IMR-90 (cell line): ENCODE results near the gene VMAC. TPM values are rescaled to one million over a fixed set of nuclear protein-coding genes. Genes with fewer than 3 reads are reported as not detected.
A peak's percentile ranks its signal among the peaks of the same experiment; 100 is the strongest.

ENCODE experiments used
- ATAC-seq: fragments of 200-7000 bp; cut with Tn5 transposase; 2 replicates; pipeline ENCODE4 v1.9.1; 2020; ENCODE audit warnings: low read depth, mild to moderate bottlenecking, moderate library complexity
- BruUV-seq: library from RNA; stranded (reverse); fragments of 400-500 nt; replicated peaks from 2 replicates; lab custom pipeline; 2021; lab: Mats Ljungman, UMichigan
- CTCF ChIA-PET: fragments of 300-600 bp; formaldehyde crosslinking; extraction: SDS; loops from one replicate; lab custom pipeline; 2021; ENCODE audit warnings: antibody characterized with exemption; lab: Yijun Ruan, JAX
- POLR2A ChIA-PET: fragments of 300-600 bp; sonication (Branson Sonifier 250); formaldehyde crosslinking; loops from one replicate; lab custom pipeline; 2022; ENCODE audit warnings: antibody characterized with exemption; ENCODE audit not compliant: unreplicated experiment; lab: Charles Lee
- DNase-seq: peaks from one replicate; pipeline ENCODE4 v3.0.0; 2013
- H2AFZ ChIP-seq: replicated peaks from 2 replicates; pipeline ENCODE3; 2013; ENCODE audit warnings: low read length, mild to moderate bottlenecking; ENCODE audit not compliant: poor library complexity
- H2AK5ac ChIP-seq: 2 replicates; pipeline ENCODE4 v1.6.1; 2013; ENCODE audit warnings: low read depth, low read length, inconsistent platforms
- H2AK9ac ChIP-seq: replicated peaks from 2 replicates; pipeline ENCODE3; 2013; ENCODE audit warnings: mild to moderate bottlenecking, low read depth, low read length, moderate library complexity; ENCODE audit not compliant: poor library complexity
- H2BK120ac ChIP-seq: 2 replicates; pipeline ENCODE4 v1.6.1; 2013; ENCODE audit warnings: low read depth, low read length, inconsistent platforms
- H2BK15ac ChIP-seq: 3 replicates; pipeline ENCODE4 v1.6.1; 2013; ENCODE audit warnings: low read depth, low read length, inconsistent platforms
- H2BK20ac ChIP-seq: 2 replicates; pipeline ENCODE4 v1.6.1; 2013; ENCODE audit warnings: low read depth, mild to moderate bottlenecking, inconsistent platforms, low read length, moderate library complexity
- H2BK5ac ChIP-seq: 2 replicates; pipeline ENCODE4 v1.6.1; 2013; ENCODE audit warnings: mild to moderate bottlenecking, low read depth, low read length, inconsistent platforms; ENCODE audit not compliant: poor library complexity, severe bottlenecking
- H3K14ac ChIP-seq: replicated peaks from 2 replicates; pipeline ENCODE4 v1.6.1; 2013; ENCODE audit warnings: low read depth, low read length, inconsistent platforms
- H3K18ac ChIP-seq: 2 replicates; pipeline ENCODE4 v1.6.1; 2013; ENCODE audit warnings: low read depth, low read length, control low read depth
- H3K23ac ChIP-seq: 2 replicates; pipeline ENCODE4 v1.6.1; 2013; ENCODE audit warnings: low read depth, low read length, inconsistent platforms
- H3K27ac ChIP-seq: 2 replicates; pipeline ENCODE4 v1.5.1; 2013; ENCODE audit warnings: mild to moderate bottlenecking, control low read depth, low read length; ENCODE audit not compliant: insufficient read depth
- H3K27me3 ChIP-seq: 2 replicates; pipeline ENCODE4 v1.6.1; 2013; ENCODE audit warnings: low read length; ENCODE audit not compliant: control insufficient read depth, insufficient read depth
- H3K36me3 ChIP-seq: 2 replicates; pipeline ENCODE4 v1.6.1; 2013; ENCODE audit warnings: low read length, mixed read lengths; ENCODE audit not compliant: control insufficient read depth, insufficient read depth
- H3K4ac ChIP-seq: 2 replicates; pipeline ENCODE4 v1.6.1; 2013; ENCODE audit warnings: low read depth, low read length, inconsistent platforms
- H3K4me1 ChIP-seq: 2 replicates; pipeline ENCODE4 v1.6.1; 2013; ENCODE audit warnings: low read length, mixed read lengths; ENCODE audit not compliant: control insufficient read depth, insufficient read depth
- H3K4me2 ChIP-seq: 2 replicates; pipeline ENCODE4 v1.6.1; 2013; ENCODE audit warnings: low read depth, mild to moderate bottlenecking, control low read depth, low read length, moderate library complexity
- H3K4me3 ChIP-seq: 2 replicates; pipeline ENCODE4 v1.5.1; 2013; ENCODE audit warnings: low read depth, mild to moderate bottlenecking, control low read depth, low read length, moderate library complexity; ENCODE audit not compliant: insufficient read depth
- H3K56ac ChIP-seq: 2 replicates; pipeline ENCODE4 v1.6.1; 2013; ENCODE audit warnings: low read length, inconsistent platforms; ENCODE audit not compliant: insufficient read depth; ENCODE audit errors: extremely low read depth
- H3K79me1 ChIP-seq, 2 experiments: 2 replicates each; pipeline ENCODE4 v1.6.1; 2013; ENCODE audit warnings: low read length in 2 of 2, inconsistent platforms in 1 of 2, low read depth in 1 of 2
- H3K9ac ChIP-seq: 2 replicates; pipeline ENCODE4 v1.6.1; 2013; ENCODE audit warnings: low read depth, low read length, control low read depth
- H3K9me1 ChIP-seq: 2 replicates; pipeline ENCODE4 v1.6.1; 2013; ENCODE audit warnings: low read length, inconsistent platforms; ENCODE audit not compliant: insufficient read depth
- H3K9me3 ChIP-seq: 2 replicates; pipeline ENCODE4 v1.6.1; 2013; ENCODE audit warnings: low read length; ENCODE audit not compliant: control insufficient read depth, insufficient read depth
- H4K20me1 ChIP-seq: 2 replicates; pipeline ENCODE4 v1.6.1; 2013; ENCODE audit warnings: low read length, inconsistent platforms; ENCODE audit not compliant: insufficient read depth
- H4K5ac ChIP-seq: 2 replicates; pipeline ENCODE4 v1.6.1; 2013; ENCODE audit warnings: mild to moderate bottlenecking, low read depth, low read length, control low read depth
- H4K8ac ChIP-seq, 2 experiments: 2 replicates each; pipeline ENCODE4 v1.6.1; 2013; ENCODE audit warnings: low read depth in 2 of 2, low read length in 2 of 2, control low read depth in 1 of 2, inconsistent platforms in 1 of 2
- H4K91ac ChIP-seq: 2 replicates; pipeline ENCODE4 v1.6.1; 2013; ENCODE audit warnings: low read depth, low read length, inconsistent platforms; ENCODE audit not compliant: insufficient read depth
- CHD1 ChIP-seq: IDR thresholded peaks from 2 replicates; pipeline ENCODE4 v1.6.1; 2012; ENCODE audit warnings: low read depth, low read length, improper control_type of control experiment
- FOS ChIP-seq: fragments of 150-350 bp; IDR thresholded peaks from 2 replicates; pipeline ENCODE4 v1.6.1; 2016; ENCODE audit warnings: low read depth, low read length
- MAFK ChIP-seq: IDR thresholded peaks from 2 replicates; pipeline ENCODE4 v1.6.1; 2012; ENCODE audit warnings: low read depth, low read length, improper control_type of control experiment
- MAZ ChIP-seq: IDR thresholded peaks from 2 replicates; pipeline ENCODE4 v1.6.1; 2012; ENCODE audit warnings: low read depth, mild to moderate bottlenecking, low read length, improper control_type of control experiment, moderate library complexity, borderline replicate concordance
- MXI1 ChIP-seq: IDR thresholded peaks from 2 replicates; pipeline ENCODE4 v1.6.1; 2012; ENCODE audit warnings: low read depth, mild to moderate bottlenecking, low read length, moderate library complexity, borderline replicate concordance
- NFE2L2 ChIP-seq: fragments of 150-350 bp; IDR thresholded peaks from 2 replicates; pipeline ENCODE4 v1.6.1; 2016; ENCODE audit warnings: low read depth, mild to moderate bottlenecking, low read length
- POLR2A ChIP-seq: IDR thresholded peaks from 2 replicates; pipeline ENCODE4 v1.6.1; 2012; ENCODE audit warnings: mild to moderate bottlenecking, low read depth, low read length
- RAD21 ChIP-seq: IDR thresholded peaks from 2 replicates; pipeline ENCODE4 v1.6.1; 2012; ENCODE audit warnings: low read length, improper control_type of control experiment
- RCOR1 ChIP-seq: IDR thresholded peaks from 2 replicates; pipeline ENCODE4 v1.6.1; 2012; ENCODE audit warnings: mild to moderate bottlenecking, low read length, improper control_type of control experiment; ENCODE audit not compliant: insufficient replicate concordance
- SMC3 ChIP-seq: fragments of 150-350 bp; IDR thresholded peaks from 2 replicates; pipeline ENCODE4 v1.6.1; 2016; ENCODE audit warnings: low read depth, mild to moderate bottlenecking, antibody characterized with exemption, low read length, moderate library complexity
- WGBS, 2 experiments: methylation state at CpG; one replicate each; pipeline versions ENCODE4 v1.1.5 to v1.1.7; 2013; ENCODE audit warnings: missing lambda C conversion rate in 2 of 2; ENCODE audit not compliant: insufficient read length in 1 of 2; ENCODE audit errors: extremely low coverage in 2 of 2; 5-methylcytosine and 5-hydroxymethylcytosine counted together
- dilution Hi-C: fragments of 300-500 bp; cut with HindIII; formaldehyde crosslinking; loops from one replicate; pipeline ENCODE4 v1.14.3; 2018; ENCODE audit warnings: low sequenced_read_pairs; ENCODE audit not compliant: unreplicated experiment
- in situ Hi-C: fragments of 300-500 bp; cut with MboI; formaldehyde crosslinking; loops from 3 replicates; pipeline ENCODE4 v1.14.3; 2019; ENCODE audit warnings: low sequenced_read_pairs, inconsistent platforms, mixed read lengths
- intact Hi-C: fragments of 100-400 bp; cut with micrococcal nuclease; formaldehyde crosslinking; loops from 2 replicates; pipeline ENCODE4 v1.10.0; 2022
- polyA plus RNA-seq, 3 experiments: library from polyadenylated mRNA; depleted of rRNA; stranded (reverse); fragments of >200 nt; gene quantifications; 2 replicates each; pipeline ENCODE4 v1.2.3, GENCODE V29; 2012; ENCODE audit warnings: low replicate concordance in 1 of 3
- total RNA-seq: library from RNA; depleted of rRNA; stranded (reverse); fragments of >200 nt; gene quantifications from 2 replicates; pipeline ENCODE4 v1.2.3, GENCODE V29; 2012
- TF ChIP-seq, protein P1 (sequence below): conservative IDR thresholded peaks from 2 replicates; pipeline ENCODE4 v1.5.1; 2012; ENCODE audit warnings: mild to moderate bottlenecking, low read depth, low read length, improper control_type of control experiment
- TF ChIP-seq, protein P2 (sequence below): fragments of 150-350 bp; IDR thresholded peaks from 2 replicates; pipeline ENCODE4 v1.6.1; 2016; ENCODE audit warnings: low read depth, mild to moderate bottlenecking, low read length, moderate library complexity, borderline replicate concordance
- TF ChIP-seq, protein P3 (sequence below): fragments of 150-350 bp; IDR thresholded peaks from 2 replicates; pipeline ENCODE4 v1.6.1; 2017; ENCODE audit warnings: mild to moderate bottlenecking, antibody characterized with exemption, low read length, low read depth

Gene VMAC
- total and polyA plus RNA-seq, 2 of the 4 experiments (the other 2 are of a cell fraction): 1.4 to 3.1 TPM

DNA sequence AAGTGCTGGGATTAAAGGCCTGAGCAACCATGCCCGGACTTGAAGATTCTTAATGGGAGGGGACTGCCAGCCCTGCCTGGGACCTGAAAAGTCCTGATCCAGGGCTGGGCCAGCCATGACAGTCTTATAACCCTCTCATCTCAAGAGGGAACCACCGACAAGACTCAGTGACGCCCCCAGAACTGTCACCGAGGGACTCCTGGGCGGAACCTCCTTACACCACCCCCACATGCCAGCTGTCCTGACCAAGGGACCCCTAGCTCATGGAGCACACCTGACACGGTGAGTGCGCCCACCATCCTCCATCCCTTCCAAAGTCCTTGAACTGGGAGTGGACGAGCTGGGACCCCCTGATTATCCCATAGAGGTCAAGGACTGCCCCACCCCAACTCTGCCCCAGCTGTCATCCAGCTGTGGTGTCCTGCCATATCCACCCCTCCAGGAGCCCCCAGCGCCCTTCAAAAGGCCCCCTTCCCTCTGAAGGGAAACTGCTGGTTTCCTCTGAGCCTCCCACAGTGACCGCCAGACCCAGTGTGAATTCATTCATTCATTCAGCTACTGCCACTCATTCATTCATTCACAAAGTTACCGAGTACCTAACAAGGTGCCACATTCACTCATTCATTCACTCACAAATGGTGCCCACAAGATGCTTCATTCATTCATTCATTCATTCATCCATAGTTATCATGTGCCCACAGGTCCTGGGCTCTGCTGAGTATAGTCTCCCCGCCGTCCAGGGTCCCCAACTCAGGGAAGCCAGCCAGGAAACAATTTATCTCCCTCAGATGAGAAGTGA, 4.7 kb upstream of the VMAC start:
- Histone ChIP-seq H2BK5ac (no peak overlapping the region), H3K27me3 (no peaks in the 10 kb centered on the region), H4K8ac (no peak overlapping the region), H3K4me1 (peaks cover 4% of the 10 kb centered on the region), H3K4ac (no peak overlapping the region), H3K23ac (no peak overlapping the region), H3K9ac (no peak overlapping the region), H2BK20ac (no peak overlapping the region), H3K14ac (no peak overlapping the region), H3K9me3 (no peaks in the 10 kb centered on the region), H2BK15ac (no peak overlapping the region), H4K5ac (no peak overlapping the region), H3K36me3 (peaks cover 19% of the 10 kb centered on the region; the same call in 1 of the 2 replicates), H2AFZ (no peak overlapping the region), H2AK5ac (no peak overlapping the region), H3K56ac (no peak overlapping the region), H4K91ac (no peak overlapping the region), H3K27ac (no peak overlapping the region), H2AK9ac (peak overlapping the region; percentile 40), H3K79me1 (peaks cover 7 to 46% of the 10 kb centered on the region in 2 experiments; a peak in 3 of 4 replicates), H4K20me1 (peaks cover 42% of the 10 kb centered on the region), H3K4me3 (no peak overlapping the region), H3K18ac (no peak overlapping the region), H3K9me1 (no peaks in the 10 kb centered on the region), H2BK120ac (no peak overlapping the region), H3K4me2 (no peak overlapping the region)
- ATAC-seq (no peak), DNase-seq (no peak)
- CTCF ChIA-PET: interaction anchor here (1.2 kb wide), 1 partner anchor 96 kb away, joined by 5 read pairs; no protein-coding TSS in a partner anchor
- BruUV-seq: no TSS peak
- POLR2A ChIA-PET: no interaction called here
- in situ Hi-C loops (no loop called here), dilution Hi-C loops (no loop called here), intact Hi-C loops (no loop called here)
- WGBS, 2 experiments: 96% methylated on average over 5 of the region's 13 CpGs; no CpG with 5 or more reads in 1 of the 2 experiments
- no peak for TF ChIP-seq MAFK
- TF ChIP-seq NFE2L2: no peak
- TF ChIP-seq, protein P1, sequence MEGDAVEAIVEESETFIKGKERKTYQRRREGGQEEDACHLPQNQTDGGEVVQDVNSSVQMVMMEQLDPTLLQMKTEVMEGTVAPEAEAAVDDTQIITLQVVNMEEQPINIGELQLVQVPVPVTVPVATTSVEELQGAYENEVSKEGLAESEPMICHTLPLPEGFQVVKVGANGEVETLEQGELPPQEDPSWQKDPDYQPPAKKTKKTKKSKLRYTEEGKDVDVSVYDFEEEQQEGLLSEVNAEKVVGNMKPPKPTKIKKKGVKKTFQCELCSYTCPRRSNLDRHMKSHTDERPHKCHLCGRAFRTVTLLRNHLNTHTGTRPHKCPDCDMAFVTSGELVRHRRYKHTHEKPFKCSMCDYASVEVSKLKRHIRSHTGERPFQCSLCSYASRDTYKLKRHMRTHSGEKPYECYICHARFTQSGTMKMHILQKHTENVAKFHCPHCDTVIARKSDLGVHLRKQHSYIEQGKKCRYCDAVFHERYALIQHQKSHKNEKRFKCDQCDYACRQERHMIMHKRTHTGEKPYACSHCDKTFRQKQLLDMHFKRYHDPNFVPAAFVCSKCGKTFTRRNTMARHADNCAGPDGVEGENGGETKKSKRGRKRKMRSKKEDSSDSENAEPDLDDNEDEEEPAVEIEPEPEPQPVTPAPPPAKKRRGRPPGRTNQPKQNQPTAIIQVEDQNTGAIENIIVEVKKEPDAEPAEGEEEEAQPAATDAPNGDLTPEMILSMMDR: no peak
- TF ChIP-seq RAD21: no peak
- TF ChIP-seq CHD1: no peak
- TF ChIP-seq SMC3: no peak
- no peak for TF ChIP-seq MAZ
- TF ChIP-seq, protein P2, sequence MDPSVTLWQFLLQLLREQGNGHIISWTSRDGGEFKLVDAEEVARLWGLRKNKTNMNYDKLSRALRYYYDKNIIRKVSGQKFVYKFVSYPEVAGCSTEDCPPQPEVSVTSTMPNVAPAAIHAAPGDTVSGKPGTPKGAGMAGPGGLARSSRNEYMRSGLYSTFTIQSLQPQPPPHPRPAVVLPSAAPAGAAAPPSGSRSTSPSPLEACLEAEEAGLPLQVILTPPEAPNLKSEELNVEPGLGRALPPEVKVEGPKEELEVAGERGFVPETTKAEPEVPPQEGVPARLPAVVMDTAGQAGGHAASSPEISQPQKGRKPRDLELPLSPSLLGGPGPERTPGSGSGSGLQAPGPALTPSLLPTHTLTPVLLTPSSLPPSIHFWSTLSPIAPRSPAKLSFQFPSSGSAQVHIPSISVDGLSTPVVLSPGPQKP: no peak
- TF ChIP-seq POLR2A: no peak
- TF ChIP-seq FOS: no peak
- no peak for TF ChIP-seq RCOR1
- TF ChIP-seq, protein P3, sequence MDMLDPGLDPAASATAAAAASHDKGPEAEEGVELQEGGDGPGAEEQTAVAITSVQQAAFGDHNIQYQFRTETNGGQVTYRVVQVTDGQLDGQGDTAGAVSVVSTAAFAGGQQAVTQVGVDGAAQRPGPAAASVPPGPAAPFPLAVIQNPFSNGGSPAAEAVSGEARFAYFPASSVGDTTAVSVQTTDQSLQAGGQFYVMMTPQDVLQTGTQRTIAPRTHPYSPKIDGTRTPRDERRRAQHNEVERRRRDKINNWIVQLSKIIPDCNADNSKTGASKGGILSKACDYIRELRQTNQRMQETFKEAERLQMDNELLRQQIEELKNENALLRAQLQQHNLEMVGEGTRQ: no peak
- no peak for TF ChIP-seq MXI1
